IPS-18a (cell line): ENCODE data around the gene SHROOM3.

ENCODE experiments used
- H3K27ac ChIP-seq: one replicate; pipeline ENCODE4 v1.5.1; 2013; ENCODE audit warnings: low read length
- H3K27me3 ChIP-seq: one replicate; pipeline ENCODE4 v1.6.1; 2013; ENCODE audit warnings: mild to moderate bottlenecking, low read length; ENCODE audit not compliant: control insufficient read depth, insufficient read depth
- H3K36me3 ChIP-seq: one replicate; pipeline ENCODE4 v1.6.1; 2013; ENCODE audit warnings: low read depth, low read length; ENCODE audit not compliant: control insufficient read depth
- H3K4me1 ChIP-seq: one replicate; pipeline ENCODE4 v1.6.1; 2013; ENCODE audit warnings: low read depth, low read length; ENCODE audit not compliant: control insufficient read depth
- H3K4me3 ChIP-seq: one replicate; pipeline ENCODE4 v1.5.1; 2013; ENCODE audit warnings: low read length
- H3K9ac ChIP-seq: one replicate; pipeline ENCODE4 v1.6.1; 2013; ENCODE audit warnings: mild to moderate bottlenecking, low read length, moderate library complexity
- H3K9me3 ChIP-seq: one replicate; pipeline ENCODE4 v1.6.1; 2013; ENCODE audit warnings: low read depth, low read length; ENCODE audit not compliant: control insufficient read depth

The SHROOM3 gene

DNA sequence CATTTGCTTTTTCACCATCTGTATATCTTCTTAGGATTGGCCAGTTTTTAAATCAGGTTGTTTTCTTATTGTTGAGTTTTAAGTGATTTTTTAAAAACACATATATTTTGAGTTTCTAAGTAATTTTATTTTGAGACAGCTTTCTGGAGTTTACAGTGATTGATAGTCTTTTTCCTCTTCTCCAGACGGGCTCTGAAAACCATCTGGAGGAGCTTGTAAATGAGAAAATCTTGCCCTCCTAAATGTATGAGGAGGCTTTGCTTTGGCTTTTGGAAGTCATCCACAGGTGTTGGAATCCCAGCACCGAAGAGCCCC, 302.7 kb downstream of the SHROOM3 start:
- Histone ChIP-seq H3K36me3 (peaks cover 21% of the 10 kb centered on the region), H3K27me3 (no peaks in the 10 kb centered on the region), H3K4me1 (peaks cover 11% of the 10 kb centered on the region), H3K4me3 (no peak overlapping the region), H3K9ac (no peak overlapping the region), H3K27ac (no peak overlapping the region), H3K9me3 (no peaks in the 10 kb centered on the region)

DNA sequence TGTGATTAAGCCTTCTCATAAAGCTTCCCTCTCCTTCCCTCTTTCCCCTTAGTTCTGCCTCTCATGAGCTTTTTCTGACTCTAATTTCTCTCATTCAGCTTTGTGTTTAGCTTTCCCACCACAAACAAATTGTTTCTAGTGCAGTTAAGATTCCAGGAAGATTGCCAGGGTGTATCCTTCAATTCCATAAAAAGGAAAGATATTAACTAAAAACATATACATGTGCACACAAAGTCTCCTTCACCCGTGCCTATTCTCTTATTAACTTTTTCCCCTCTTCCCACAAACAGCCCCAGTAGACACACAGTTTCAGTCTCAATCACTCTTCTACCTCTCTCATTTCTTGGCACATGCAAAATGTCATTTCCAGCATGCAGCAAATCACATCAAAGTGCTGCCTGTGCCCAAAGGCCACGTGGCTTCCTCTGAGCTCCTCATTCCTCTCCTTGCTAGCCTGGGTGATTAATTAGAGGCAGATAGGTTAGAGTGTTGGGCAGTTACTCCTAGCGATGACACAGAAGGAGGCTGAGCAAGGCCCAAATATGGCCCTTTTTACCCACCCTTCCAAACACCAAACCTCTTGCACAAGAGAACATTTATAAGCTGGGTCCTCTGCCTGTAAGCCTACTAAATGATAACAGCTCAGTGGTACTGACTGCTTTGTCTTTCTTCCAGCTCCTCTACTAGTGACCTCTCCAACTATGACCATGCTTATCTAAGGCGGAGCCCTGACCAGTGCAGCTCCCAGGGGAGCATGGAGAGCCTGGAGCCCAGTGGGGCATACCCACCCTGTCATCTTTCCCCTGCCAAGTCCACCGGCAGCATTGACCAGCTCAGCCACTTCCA, 303.3 kb downstream of the SHROOM3 start:
- H3K9me3 ChIP-seq = no peaks in the 10 kb centered on the region
- no peaks in the 10 kb centered on the region for H3K27me3 ChIP-seq
- H3K4me1 ChIP-seq = peaks cover 5% of the 10 kb centered on the region
- H3K4me3 ChIP-seq = no peak overlapping the region
- H3K9ac ChIP-seq = no peak overlapping the region
- peaks cover 21% of the 10 kb centered on the region for H3K36me3 ChIP-seq
- H3K27ac ChIP-seq = no peak overlapping the region

DNA sequence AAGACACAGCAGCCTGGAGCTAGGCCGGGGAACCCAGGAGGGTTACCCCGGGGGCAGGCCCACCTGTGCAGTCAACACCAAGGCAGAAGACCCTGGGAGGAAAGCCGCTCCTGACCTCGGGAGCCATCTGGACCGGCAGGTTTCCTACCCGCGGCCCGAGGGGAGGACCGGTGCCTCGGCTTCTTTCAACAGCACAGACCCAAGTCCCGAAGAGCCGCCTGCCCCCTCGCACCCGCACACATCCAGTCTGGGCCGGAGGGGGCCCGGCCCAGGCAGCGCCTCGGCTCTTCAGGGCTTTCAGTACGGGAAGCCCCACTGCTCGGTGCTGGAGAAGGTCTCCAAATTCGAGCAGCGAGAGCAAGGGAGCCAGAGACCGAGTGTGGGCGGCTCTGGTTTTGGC, 305.2 kb downstream of the SHROOM3 start:
- Histone ChIP-seq H3K4me1 (no peaks in the 10 kb centered on the region), H3K27ac (no peak overlapping the region), H3K36me3 (peaks cover 21% of the 10 kb centered on the region)

DNA sequence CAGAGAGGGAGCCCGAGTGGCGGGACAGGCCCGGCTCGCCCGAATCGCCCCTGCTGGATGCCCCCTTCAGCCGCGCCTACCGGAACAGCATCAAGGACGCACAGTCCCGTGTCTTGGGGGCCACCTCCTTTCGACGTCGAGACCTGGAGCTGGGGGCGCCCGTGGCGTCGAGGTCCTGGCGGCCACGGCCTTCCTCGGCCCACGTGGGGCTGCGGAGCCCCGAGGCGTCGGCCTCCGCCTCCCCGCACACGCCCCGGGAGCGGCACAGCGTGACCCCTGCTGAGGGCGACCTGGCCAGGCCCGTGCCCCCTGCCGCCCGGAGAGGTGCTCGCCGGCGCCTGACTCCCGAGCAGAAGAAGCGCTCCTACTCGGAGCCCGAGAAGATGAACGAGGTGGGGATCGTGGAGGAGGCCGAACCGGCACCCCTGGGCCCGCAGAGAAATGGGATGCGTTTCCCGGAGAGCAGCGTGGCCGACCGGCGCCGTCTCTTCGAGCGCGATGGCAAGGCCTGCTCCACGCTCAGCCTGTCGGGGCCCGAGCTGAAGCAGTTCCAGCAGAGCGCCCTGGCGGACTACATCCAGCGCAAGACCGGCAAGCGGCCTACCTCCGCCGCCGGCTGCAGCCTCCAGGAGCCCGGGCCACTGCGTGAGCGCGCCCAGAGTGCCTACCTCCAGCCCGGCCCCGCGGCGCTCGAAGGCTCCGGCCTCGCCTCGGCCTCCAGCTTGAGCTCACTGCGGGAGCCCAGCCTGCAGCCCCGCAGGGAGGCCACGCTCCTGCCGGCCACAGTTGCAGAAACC, 306.0 kb downstream of the SHROOM3 start:
- Histone ChIP-seq H3K4me1 (no peaks in the 10 kb centered on the region), H3K36me3 (peaks cover 21% of the 10 kb centered on the region), H3K9ac (no peak overlapping the region), H3K9me3 (no peaks in the 10 kb centered on the region), H3K27me3 (no peaks in the 10 kb centered on the region), H3K27ac (no peak overlapping the region), H3K4me3 (no peak overlapping the region)

More for the DNA sequence above, 305.2 kb downstream of the SHROOM3 start:
- Histone ChIP-seq H3K4me3 (no peak overlapping the region), H3K9me3 (no peaks in the 10 kb centered on the region), H3K9ac (no peak overlapping the region), H3K27me3 (no peaks in the 10 kb centered on the region)

DNA sequence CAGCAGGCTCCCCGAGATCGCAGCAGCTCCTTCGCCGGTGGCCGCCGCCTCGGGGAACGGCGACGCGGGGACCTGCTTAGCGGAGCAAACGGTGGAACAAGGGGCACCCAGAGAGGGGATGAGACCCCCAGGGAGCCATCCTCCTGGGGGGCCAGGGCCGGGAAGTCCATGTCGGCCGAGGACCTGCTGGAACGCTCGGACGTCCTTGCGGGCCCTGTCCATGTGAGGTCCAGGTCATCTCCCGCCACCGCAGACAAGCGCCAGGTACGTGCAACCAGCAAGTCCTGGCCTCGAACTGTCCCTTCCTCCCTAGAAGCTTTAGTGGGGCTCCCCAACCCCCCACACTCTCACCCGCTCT, 306.6 kb downstream of the SHROOM3 start:
- peaks cover 21% of the 10 kb centered on the region for H3K36me3 ChIP-seq
- H3K4me3 ChIP-seq = no peak overlapping the region
- no peaks in the 10 kb centered on the region for H3K27me3 ChIP-seq
- H3K27ac ChIP-seq = no peak overlapping the region
- no peaks in the 10 kb centered on the region for H3K9me3 ChIP-seq
- no peaks in the 10 kb centered on the region for H3K4me1 ChIP-seq
- no peak overlapping the region for H3K9ac ChIP-seq

DNA sequence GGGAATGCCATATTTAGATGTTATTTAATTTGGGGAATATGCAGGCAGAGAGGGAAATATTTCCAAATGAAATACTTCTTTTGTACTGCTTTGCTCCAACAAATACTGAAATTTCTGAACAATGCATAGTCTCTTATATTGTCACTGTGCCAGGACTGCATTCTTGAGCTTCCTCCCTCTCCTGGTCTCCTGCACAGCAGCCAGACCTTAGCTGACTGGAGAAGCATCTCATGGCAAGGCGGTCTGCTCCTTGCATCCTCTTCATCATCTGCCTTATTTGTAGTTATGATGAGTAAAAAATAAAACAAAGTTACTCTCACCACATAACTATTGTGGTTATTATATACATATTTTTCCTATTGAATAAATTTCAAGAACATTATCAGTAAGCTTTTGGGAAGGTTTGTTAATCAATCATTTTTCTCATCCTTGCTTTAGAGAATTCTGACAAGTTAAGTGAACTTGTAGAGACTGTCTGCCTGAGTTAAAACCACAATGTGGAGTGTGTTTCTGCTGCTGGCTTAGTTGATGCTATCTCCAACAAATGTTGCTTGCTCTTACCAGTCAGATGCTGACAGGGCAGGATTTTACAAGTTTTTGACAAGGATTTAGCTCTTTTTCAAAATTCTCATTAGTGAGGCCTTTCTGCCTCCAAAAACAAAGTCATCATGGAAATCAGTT, 309.4 kb downstream of the SHROOM3 start:
- Histone ChIP-seq H3K36me3 (peaks cover 8% of the 10 kb centered on the region), H3K4me1 (peaks cover 4% of the 10 kb centered on the region)

DNA sequence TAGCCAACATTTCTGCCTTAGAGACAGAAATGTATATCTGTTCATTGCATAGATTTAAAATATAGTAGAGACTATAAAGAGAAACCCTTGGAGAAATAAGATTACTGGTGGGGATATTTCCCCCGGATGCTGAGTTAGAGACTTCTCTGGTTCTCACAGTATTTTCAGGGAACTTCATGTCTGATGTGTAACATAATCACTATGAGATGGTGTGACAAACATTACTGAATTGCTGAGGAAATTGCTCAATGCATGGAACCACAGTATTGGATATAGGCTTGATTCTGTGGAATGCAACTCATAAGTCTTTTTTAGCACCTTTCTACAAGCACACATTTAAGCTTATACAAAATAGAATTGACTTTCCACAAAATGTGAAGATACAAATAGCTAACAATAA, 310.2 kb downstream of the SHROOM3 start:
- peaks cover 6% of the 10 kb centered on the region for H3K36me3 ChIP-seq
- no peaks in the 10 kb centered on the region for H3K9me3 ChIP-seq
- no peak overlapping the region for H3K9ac ChIP-seq
- no peak overlapping the region for H3K4me3 ChIP-seq
- H3K27ac ChIP-seq = no peak overlapping the region
- H3K4me1 ChIP-seq = peaks cover 4% of the 10 kb centered on the region
- H3K27me3 ChIP-seq = no peaks in the 10 kb centered on the region

More for the DNA sequence above, 309.4 kb downstream of the SHROOM3 start:
- no peak overlapping the region for H3K4me3 ChIP-seq
- H3K9ac ChIP-seq = no peak overlapping the region
- no peaks in the 10 kb centered on the region for H3K27me3 ChIP-seq
- H3K27ac ChIP-seq = no peak overlapping the region
- H3K9me3 ChIP-seq = no peaks in the 10 kb centered on the region

DNA sequence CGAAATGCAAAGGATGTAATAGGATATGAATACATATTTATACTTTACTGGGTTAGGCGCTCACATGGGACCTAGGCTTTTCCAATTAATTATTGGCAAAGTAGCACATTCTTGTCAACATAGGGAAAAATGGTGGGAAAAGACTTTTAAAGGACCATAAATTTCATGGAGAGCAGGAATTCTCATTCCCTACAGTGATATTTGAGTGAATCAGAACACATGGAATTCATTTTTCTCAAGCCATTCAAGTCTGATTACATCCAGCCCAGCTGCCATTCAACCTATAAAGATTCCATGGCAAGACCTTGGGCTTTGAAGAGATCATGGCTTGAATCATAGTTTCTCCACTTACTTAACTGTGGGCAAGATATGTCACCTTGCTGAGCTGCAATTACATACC, 312.5 kb downstream of the SHROOM3 start:
- Histone ChIP-seq H3K9ac (no peak overlapping the region), H3K27me3 (no peaks in the 10 kb centered on the region), H3K4me1 (peaks cover 4% of the 10 kb centered on the region), H3K9me3 (no peaks in the 10 kb centered on the region), H3K4me3 (no peak overlapping the region), H3K36me3 (peaks cover 18% of the 10 kb centered on the region), H3K27ac (no peak overlapping the region)

DNA sequence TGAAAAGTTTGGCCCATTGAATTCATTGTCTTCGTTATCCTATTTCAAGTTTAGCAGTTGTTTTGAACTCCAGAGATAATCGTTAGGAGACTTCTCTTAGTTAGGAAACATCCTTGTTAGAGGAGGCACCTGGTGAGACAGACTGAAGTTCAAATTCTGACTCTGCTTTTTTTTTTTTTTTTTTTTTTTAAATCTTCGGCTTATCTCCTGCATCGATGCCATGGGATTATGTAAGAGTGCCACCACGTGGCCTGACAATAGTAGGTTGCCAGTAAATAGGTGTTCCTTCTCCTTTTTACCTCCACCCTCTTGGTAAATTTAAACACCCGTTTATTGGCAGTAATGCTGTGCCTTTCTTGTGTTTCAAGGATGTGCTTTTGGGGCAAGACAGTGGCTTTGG, 313.6 kb downstream of the SHROOM3 start:
- Histone ChIP-seq H3K27ac (no peak overlapping the region), H3K4me1 (peaks cover 4% of the 10 kb centered on the region), H3K4me3 (no peak overlapping the region), H3K36me3 (peaks cover 24% of the 10 kb centered on the region), H3K9ac (no peak overlapping the region), H3K27me3 (no peaks in the 10 kb centered on the region), H3K9me3 (no peaks in the 10 kb centered on the region)

DNA sequence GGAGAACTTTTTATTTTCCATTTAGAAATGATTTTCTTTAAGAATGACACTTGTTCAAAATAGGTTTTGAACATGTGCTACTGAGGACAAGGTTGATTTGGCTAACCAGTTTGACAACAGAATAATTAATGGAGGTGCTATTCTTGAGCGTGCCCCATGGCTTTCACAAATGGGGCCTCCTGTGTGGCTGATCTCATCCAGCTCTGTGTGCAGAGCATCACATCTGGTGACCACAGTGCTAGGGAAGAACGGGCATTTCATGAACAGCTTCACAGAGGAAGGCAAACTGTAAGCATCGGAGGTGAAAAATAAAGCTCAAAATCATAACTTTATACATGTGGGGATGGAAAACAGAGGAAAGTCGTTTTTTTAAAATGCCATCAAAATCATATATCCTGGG, 314.3 kb downstream of the SHROOM3 start:
- peaks cover 29% of the 10 kb centered on the region for H3K36me3 ChIP-seq
- peaks cover 4% of the 10 kb centered on the region for H3K4me1 ChIP-seq
- H3K9me3 ChIP-seq = no peaks in the 10 kb centered on the region
- no peak overlapping the region for H3K27ac ChIP-seq
- no peak overlapping the region for H3K4me3 ChIP-seq
- H3K9ac ChIP-seq = no peak overlapping the region
- no peaks in the 10 kb centered on the region for H3K27me3 ChIP-seq

DNA sequence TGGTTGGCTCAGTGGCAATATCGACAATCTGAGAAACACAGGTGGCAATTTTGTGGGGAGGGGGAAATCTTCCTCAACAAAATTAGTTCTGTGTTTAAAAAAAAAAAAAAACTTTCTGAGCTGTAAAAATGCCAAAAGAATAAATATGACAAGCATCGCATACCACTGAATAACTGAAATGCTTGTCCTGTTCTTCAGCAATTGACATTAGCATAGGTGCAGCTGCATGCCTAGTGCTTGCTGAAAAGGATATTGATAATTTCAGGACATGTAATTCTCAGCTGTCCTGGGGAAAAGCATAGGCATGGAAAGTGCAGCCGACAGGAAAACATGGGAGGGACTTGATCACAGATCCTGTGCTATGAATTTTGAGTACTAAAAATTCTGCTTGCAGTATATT, 315.7 kb downstream of the SHROOM3 start:
- Histone ChIP-seq H3K27ac (no peak overlapping the region), H3K9ac (no peak overlapping the region), H3K4me1 (peaks cover 4% of the 10 kb centered on the region)

More for the DNA sequence above, 315.7 kb downstream of the SHROOM3 start:
- Histone ChIP-seq H3K4me3 (no peak overlapping the region), H3K36me3 (peaks cover 43% of the 10 kb centered on the region), H3K27me3 (no peaks in the 10 kb centered on the region), H3K9me3 (no peaks in the 10 kb centered on the region)
